ENCODE measurements around the gene SLC5A6. TPM values are rescaled to one million over a fixed set of nuclear protein-coding genes. Genes with fewer than 3 reads are reported as not detected.

SLC5A6 gene
- polyA plus RNA-seq, 4 donors = 9.5 to 142 (median 25.2) TPM

DNA sequence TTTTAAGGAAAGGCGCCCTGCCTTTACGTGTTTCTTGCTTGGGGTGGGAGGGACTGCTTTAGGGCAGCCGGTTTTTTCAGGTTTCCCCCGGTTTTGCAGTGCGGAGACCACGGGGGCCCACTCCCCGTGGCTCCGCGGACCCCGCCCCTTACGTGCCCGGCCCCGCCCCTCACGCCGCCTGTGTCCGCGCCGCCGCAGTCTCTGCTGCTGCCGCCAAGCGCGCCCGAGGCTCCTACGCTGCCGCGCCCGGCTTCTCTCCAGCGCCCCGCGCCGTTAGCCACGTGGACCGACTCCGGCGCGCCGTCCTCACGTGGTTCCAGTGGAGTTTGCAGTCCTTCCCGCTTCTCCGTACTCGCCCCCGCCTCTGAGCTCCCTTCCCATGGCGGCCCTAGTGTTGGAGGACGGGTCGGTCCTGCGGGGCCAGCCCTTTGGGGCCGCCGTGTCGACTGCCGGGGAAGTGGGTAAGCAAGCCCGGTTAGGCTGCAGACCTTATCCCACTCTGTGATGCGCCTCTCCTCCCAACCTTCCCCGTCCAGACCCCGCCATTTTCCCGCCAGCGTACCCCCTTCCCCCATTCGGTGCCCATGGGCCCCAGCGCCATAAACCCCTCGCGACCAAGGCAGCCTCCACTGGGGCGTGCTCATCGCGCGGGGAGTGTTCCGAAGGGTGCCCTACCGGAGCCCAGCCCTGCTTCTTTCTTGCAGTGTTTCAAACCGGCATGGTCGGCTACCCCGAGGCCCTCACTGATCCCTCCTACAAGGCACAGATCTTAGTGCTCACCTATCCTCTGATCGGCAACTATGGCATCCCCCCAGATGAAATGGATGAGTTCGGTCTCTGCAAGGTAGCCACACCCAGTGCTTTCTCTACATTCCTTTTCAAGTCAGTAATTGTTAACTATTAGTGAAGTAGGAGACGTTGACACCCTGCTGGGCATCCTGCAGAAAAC lies 5.4 kb upstream of the SLC5A6 start, which contains the start of gene CAD:
CAD (plus strand) TSS at position 197 of the 949 bp plus-strand sequence; CDS start at position 380, 183 bp downstream.
- Histone ChIP-seq H3K36me3 (ENCODE audit: control insufficient read depth in 3 of 3, insufficient read depth in 2 of 3, low read depth in 1 of 3, low read length in 3 of 3) (peaks cover 0 to 32% (median 4%) of the 10 kb centered on the region in 3 donors), H3K9me3 (ENCODE audit: control insufficient read depth in 2 of 2, insufficient read depth in 1 of 2, low read depth in 1 of 2, low read length in 1 of 2) (no peaks in the 10 kb centered on the region), H3K4me3 (ENCODE audit: low read depth in 1 of 3, low read length in 3 of 3) (peak within 1 kb of the TSS; percentile 55 to 81 (median 55)), H3K27me3 (ENCODE audit: control insufficient read depth in 3 of 3, insufficient read depth in 3 of 3, low read length in 3 of 3) (no peaks in the 10 kb centered on the region), H3K27ac (ENCODE audit: low read depth in 1 of 3, low read length in 2 of 3) (peak within 1 kb of the TSS in 2 of 3 donors; percentile 82 to 84), H3K4me1 (ENCODE audit: control insufficient read depth in 3 of 3, insufficient read depth in 2 of 3, low read depth in 1 of 3, low read length in 2 of 3) (peaks cover 3 to 34% (median 5%) of the 10 kb centered on the region in 3 donors)
- FAIRE-seq (no peak), DNase-seq (peak; percentile 83 to 92)
- WGBS, 3 donors = 0 to 1% (median 0%) methylated on average over 61 to 72 of the region's 72 CpGs

DNA sequence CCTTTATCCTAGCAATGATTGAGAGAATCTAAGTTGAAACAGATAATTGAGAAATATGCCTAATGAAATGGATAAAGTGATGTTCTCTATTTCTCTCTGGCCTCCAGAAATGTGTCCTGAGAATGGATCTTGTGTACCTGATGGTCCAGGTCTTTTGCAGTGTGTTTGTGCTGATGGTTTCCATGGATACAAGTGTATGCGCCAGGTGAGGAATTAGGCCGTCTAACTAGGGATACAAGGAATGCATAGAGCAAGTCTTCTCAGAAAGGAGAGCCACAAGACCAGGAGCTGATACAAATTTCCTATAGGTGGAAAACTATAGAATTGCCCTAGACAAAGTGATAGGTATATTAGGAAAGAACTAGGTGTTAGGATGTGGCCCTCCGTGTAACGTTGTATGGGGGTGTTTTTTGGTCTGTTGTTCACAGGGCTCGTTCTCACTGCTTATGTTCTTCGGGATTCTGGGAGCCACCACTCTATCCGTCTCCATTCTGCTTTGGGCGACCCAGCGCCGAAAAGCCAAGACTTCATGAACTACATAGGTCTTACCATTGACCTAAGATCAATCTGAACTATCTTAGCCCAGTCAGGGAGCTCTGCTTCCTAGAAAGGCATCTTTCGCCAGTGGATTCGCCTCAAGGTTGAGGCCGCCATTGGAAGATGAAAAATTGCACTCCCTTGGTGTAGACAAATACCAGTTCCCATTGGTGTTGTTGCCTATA lies 4.5 kb upstream of the SLC5A6 start:
- WGBS, 3 donors = 77 to 82% (median 77%) methylated on average over 13 of the region's 13 CpGs
- Histone ChIP-seq H3K27me3 (ENCODE audit: control insufficient read depth in 3 of 3, insufficient read depth in 3 of 3, low read length in 3 of 3) (no peaks in the 10 kb centered on the region), H3K4me3 (ENCODE audit: low read depth in 1 of 3, low read length in 3 of 3) (peak overlapping the region; percentile 16 to 81 (median 55)), H3K27ac (ENCODE audit: low read depth in 1 of 3, low read length in 2 of 3) (peak overlapping the region in 2 of 3 donors; percentile 68 to 81), H3K36me3 (ENCODE audit: control insufficient read depth in 3 of 3, insufficient read depth in 2 of 3, low read depth in 1 of 3, low read length in 3 of 3) (peaks cover 0 to 26% (median 4%) of the 10 kb centered on the region in 3 donors), H3K4me1 (ENCODE audit: control insufficient read depth in 3 of 3, insufficient read depth in 2 of 3, low read depth in 1 of 3, low read length in 2 of 3) (peaks cover 3 to 34% (median 5%) of the 10 kb centered on the region in 3 donors), H3K9me3 (ENCODE audit: control insufficient read depth in 2 of 2, insufficient read depth in 1 of 2, low read depth in 1 of 2, low read length in 1 of 2) (no peaks in the 10 kb centered on the region)
- FAIRE-seq (no peak), DNase-seq (no peak)

DNA sequence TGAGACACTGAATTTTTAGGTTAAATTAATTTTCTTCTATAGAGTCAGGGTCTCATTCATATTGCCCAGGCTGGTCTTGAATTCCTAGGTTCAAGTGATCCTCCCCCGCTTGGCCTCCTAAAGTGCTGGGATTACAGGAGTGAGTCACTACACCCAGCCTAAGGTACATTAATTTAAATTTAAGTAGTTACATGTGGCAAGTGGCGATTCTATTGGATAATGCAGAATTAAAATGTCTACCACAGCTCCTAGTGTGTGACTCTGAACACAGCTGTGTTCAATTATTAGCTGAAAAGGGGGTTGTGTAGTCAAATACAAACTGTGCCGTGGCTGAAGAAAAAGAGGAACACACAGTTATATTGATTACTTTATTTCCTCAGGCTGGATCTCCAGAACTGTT lies 2.9 kb upstream of the SLC5A6 start:
- 93 to 98% (median 94%) methylated on average over 3 of the region's 3 CpGs for WGBS, 3 donors
- DNase-seq (no peak), FAIRE-seq (no peak)
- peaks cover 6 to 45% (median 7%) of the 10 kb centered on the region in 3 donors for H3K4me1 ChIP-seq (ENCODE audit: control insufficient read depth in 3 of 3, insufficient read depth in 2 of 3, low read depth in 1 of 3, low read length in 2 of 3)
- no peak overlapping the region for H3K4me3 ChIP-seq (ENCODE audit: low read depth in 1 of 3, low read length in 3 of 3)
- peaks cover 0 to 16% (median 4%) of the 10 kb centered on the region in 3 donors for H3K36me3 ChIP-seq (ENCODE audit: control insufficient read depth in 3 of 3, insufficient read depth in 2 of 3, low read depth in 1 of 3, low read length in 3 of 3)
- H3K9me3 ChIP-seq (ENCODE audit: control insufficient read depth in 2 of 2, insufficient read depth in 1 of 2, low read depth in 1 of 2, low read length in 1 of 2) = no peaks in the 10 kb centered on the region
- no peaks in the 10 kb centered on the region for H3K27me3 ChIP-seq (ENCODE audit: control insufficient read depth in 3 of 3, insufficient read depth in 3 of 3, low read length in 3 of 3)
- no peak overlapping the region for H3K27ac ChIP-seq (ENCODE audit: low read depth in 1 of 3, low read length in 2 of 3)

DNA sequence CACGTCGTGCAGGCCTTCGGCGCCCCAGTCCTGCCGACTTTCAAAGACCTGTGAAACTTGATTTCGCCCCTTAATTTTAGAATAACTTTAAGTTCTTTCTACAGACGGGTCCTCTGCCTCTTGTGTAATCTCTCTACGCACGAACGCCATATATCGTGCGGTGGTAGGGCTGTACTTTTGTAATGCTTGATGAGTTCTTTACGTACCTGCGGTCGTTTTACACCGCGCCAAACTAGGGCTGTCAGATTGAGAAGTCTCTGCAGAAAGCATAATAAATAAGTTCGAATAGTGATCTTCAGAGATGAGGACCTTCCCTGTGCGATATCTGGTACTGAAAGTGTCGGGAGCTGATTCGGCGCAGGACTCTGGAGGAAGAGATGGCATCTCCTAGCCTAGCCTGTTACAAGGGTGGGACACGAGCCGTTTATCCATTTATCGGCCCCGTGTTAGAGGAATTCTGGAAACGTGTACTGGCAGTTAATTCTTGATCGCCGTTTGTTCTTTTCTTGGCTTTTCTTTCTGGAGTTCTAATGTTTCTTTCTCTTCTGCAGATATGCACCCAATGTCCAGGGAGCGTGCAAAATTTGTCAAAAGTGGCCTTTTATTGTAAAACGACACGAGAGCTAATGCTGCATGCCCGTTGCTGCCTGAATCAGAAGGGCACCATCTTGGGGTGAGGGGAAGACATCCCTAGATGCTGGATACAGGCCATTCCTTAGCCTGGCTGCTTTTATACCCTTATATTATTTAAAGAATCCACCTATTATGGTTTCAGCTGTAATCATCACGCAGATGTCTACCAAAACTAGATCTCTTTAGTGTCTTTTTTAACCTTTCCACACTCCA lies 781 bp upstream of the SLC5A6 start:
- FAIRE-seq = no peak
- 3 to 6% (median 4%) methylated on average over 34 of the region's 34 CpGs for WGBS, 3 donors
- DNase-seq = peak in 1 of 2 donors; percentile 66
- H3K4me1 ChIP-seq (ENCODE audit: control insufficient read depth in 3 of 3, insufficient read depth in 2 of 3, low read depth in 1 of 3, low read length in 2 of 3) = peaks cover 5 to 40% (median 7%) of the 10 kb centered on the region in 3 donors
- peak overlapping the region; percentile 85 to 94 (median 85) for H3K4me3 ChIP-seq (ENCODE audit: low read depth in 1 of 3, low read length in 3 of 3)
- peaks cover 0 to 21% (median 6%) of the 10 kb centered on the region in 3 donors for H3K36me3 ChIP-seq (ENCODE audit: control insufficient read depth in 3 of 3, insufficient read depth in 2 of 3, low read depth in 1 of 3, low read length in 3 of 3)
- peak overlapping the region; percentile 98 to 100 (median 99) for H3K27ac ChIP-seq (ENCODE audit: low read depth in 1 of 3, low read length in 2 of 3)
- no peaks in the 10 kb centered on the region for H3K9me3 ChIP-seq (ENCODE audit: control insufficient read depth in 2 of 2, insufficient read depth in 1 of 2, low read depth in 1 of 2, low read length in 1 of 2)
- H3K27me3 ChIP-seq (ENCODE audit: control insufficient read depth in 3 of 3, insufficient read depth in 3 of 3, low read length in 3 of 3) = no peaks in the 10 kb centered on the region

DNA sequence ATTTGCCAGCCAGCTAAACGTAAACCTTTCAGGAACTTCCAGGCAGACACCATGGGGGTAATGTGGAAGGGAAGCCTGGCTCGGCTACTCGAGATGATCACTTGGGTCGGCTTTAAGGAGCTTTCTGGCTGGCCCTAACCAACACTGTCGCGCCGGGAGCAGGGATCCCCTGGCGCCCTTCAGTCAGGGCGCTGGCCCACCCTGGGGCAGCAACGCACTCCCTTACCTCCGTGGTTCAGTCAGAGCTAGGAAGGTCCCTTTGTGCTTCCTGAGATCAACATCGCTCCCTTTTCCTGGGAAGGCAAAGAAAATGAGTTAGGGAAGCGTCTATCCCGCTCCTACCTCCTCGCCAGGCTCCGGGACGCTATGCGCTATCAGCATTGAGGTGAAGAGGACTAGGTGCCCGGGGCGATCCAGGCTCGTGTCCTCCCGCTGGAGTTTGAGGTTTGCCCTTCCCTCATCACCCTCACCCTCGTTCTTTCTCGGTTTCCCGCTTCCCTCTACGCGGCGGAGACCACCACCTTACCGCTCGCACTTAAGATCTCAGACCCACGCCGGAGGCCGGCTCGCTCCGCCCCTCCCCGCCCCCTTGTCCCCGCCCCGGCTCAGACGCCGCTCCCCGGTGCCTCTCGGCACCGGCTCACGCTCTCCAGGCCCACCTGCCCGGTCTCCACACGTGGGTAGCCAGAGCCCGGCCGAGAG lies 676 bp downstream of the SLC5A6 start:
- Histone ChIP-seq H3K4me1 (ENCODE audit: control insufficient read depth in 3 of 3, insufficient read depth in 2 of 3, low read depth in 1 of 3, low read length in 2 of 3) (peaks cover 4 to 43% (median 7%) of the 10 kb centered on the region in 3 donors), H3K27ac (ENCODE audit: low read depth in 1 of 3, low read length in 2 of 3) (peak overlapping the region; percentile 98 to 100 (median 99)), H3K4me3 (ENCODE audit: low read depth in 1 of 3, low read length in 3 of 3) (peak overlapping the region; percentile 85 to 94 (median 85)), H3K9me3 (ENCODE audit: control insufficient read depth in 2 of 2, insufficient read depth in 1 of 2, low read depth in 1 of 2, low read length in 1 of 2) (no peaks in the 10 kb centered on the region), H3K36me3 (ENCODE audit: control insufficient read depth in 3 of 3, insufficient read depth in 2 of 3, low read depth in 1 of 3, low read length in 3 of 3) (peaks cover 2 to 30% (median 6%) of the 10 kb centered on the region in 3 donors), H3K27me3 (ENCODE audit: control insufficient read depth in 3 of 3, insufficient read depth in 3 of 3, low read length in 3 of 3) (no peaks in the 10 kb centered on the region)
- FAIRE-seq (no peak), DNase-seq (no peak)
- WGBS, 3 donors = 2 to 4% (median 2%) methylated on average over 47 to 48 of the region's 48 CpGs

DNA sequence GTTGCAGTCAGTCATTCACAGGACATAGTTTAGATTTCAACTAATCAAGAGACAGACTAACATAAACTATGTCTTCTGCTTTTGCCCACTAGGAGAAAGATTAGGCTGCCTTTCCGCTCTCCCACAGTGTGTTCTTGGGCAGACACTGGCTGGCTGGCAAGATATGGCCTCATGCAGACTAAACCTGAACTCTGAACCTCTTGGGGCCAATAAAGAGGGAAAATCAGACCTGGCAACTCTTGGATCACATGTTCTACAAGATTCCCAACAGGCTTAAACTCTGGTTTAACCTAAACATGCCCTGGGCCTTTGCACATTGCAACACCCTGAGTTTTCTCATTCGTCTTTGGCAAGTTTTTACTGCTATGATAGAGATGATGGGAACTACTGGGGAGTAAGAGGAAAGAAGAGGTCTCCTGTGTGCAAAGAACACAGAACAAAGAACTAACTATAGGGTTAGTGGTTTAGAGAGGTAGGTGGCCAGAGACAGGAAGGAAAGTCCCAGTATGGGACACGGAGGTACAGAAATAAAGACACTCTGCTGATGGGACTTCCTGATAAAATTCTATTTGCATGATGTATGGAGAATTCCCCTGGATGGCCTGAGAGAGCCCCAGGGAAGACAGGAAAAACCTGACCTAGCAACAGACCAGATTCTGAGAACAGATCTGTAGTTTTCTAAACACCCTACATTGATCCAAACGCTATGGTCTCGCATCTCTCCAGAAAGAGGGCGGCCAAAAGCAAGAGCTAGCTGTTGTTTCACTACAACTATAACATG lies 2.3 kb downstream of the SLC5A6 start:
- DNase-seq (peak; percentile 90 to 93), FAIRE-seq (no peak)
- peaks cover 4 to 45% (median 7%) of the 10 kb centered on the region in 3 donors for H3K4me1 ChIP-seq (ENCODE audit: control insufficient read depth in 3 of 3, insufficient read depth in 2 of 3, low read depth in 1 of 3, low read length in 2 of 3)
- H3K27me3 ChIP-seq (ENCODE audit: control insufficient read depth in 3 of 3, insufficient read depth in 3 of 3, low read length in 3 of 3) = no peaks in the 10 kb centered on the region
- H3K4me3 ChIP-seq (ENCODE audit: low read depth in 1 of 3, low read length in 3 of 3) = peak overlapping the region in 1 of 3 donors; percentile 13
- peak overlapping the region; percentile 25 to 99 (median 43) for H3K27ac ChIP-seq (ENCODE audit: low read depth in 1 of 3, low read length in 2 of 3)
- no peaks in the 10 kb centered on the region for H3K9me3 ChIP-seq (ENCODE audit: control insufficient read depth in 2 of 2, insufficient read depth in 1 of 2, low read depth in 1 of 2, low read length in 1 of 2)
- H3K36me3 ChIP-seq (ENCODE audit: control insufficient read depth in 3 of 3, insufficient read depth in 2 of 3, low read depth in 1 of 3, low read length in 3 of 3) = peaks cover 5 to 41% (median 10%) of the 10 kb centered on the region in 3 donors
- 47 to 69% (median 61%) methylated on average over 6 of the region's 6 CpGs for WGBS, 3 donors
